Omental fat pad (tissue), 4 donors: Measurements from ENCODE around the gene ATXN7. TPM values are rescaled to one million over a fixed set of nuclear protein-coding genes. Genes with fewer than 3 reads are reported as not detected.

Source experiments
- ATAC-seq: fragments of 150-250 bp; one replicate; pipeline ENCODE4 v1.9.1; 2016; ENCODE audit warnings: mild to moderate bottlenecking, moderate library complexity; ENCODE audit not compliant: low FRiP score
- DNase-seq: peaks from one replicate; pipeline ENCODE4 v3.0.0-alpha.2; 2019; ENCODE audit warnings: low spot score
- total RNA-seq, 4 donors: library from RNA; depleted of rRNA; stranded (reverse); fragments of >200 nt; gene quantifications; one replicate each; pipeline ENCODE4 v1.1.0, GENCODE V29; 2016
- TF ChIP-seq, protein P1 (sequence below), 3 donors: fragments of 450-650 bp; IDR thresholded peaks; one replicate each; pipeline ENCODE4 v1.5.1; 2016 to 2017; ENCODE audit warnings: antibody characterized with exemption in 3 of 3, mild to moderate bottlenecking in 3 of 3, moderate library complexity in 2 of 3

The ATXN7 gene
- total RNA-seq, 4 donors from 2014 or later = 22.5 to 74.5 (median 31.1) TPM

DNA sequence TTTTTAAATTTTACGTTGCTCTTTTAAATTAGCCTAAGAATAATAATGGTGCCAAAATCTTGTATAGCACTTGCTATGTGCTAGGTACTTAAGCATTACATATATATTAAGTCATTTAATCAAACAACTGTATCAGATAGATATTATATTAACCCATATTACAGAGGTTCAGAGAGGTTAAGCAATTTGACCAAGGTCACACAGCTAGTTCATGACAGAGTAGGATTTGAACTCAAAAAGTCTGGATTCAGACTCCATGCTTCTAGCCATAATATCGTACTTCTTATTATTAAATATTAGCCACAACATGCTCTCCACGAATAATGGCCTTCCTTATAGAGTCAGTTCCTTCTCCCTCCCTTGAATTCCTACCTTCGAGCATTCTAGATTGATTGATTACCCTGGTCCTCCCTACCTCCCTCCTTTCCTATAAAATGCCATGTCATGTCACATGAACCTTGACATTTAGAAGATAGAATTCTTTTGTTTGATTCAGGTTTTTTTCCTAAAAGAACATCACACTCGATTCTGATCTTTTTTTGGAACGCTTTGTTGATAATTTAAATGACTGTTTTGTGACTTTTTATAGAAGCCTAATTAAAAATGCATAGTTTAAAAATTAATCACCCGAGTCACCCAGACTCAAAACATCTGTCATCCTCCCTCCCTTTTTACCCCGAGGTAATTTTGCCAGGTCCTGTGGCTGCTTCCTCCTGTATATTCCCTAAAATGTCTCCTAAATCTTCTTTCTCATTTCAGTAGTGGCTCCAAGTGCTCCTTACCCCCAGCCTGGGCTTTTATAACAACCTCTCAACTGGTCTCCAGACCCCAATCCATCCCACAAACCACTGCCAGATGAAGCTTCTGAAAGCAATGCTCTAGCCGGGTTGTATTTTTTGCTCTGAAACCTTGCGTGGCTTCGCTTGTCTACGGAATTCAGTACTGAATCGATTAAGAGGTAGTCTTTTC is 168.2 kb downstream of the ATXN7 start:
- TF ChIP-seq, protein P1, sequence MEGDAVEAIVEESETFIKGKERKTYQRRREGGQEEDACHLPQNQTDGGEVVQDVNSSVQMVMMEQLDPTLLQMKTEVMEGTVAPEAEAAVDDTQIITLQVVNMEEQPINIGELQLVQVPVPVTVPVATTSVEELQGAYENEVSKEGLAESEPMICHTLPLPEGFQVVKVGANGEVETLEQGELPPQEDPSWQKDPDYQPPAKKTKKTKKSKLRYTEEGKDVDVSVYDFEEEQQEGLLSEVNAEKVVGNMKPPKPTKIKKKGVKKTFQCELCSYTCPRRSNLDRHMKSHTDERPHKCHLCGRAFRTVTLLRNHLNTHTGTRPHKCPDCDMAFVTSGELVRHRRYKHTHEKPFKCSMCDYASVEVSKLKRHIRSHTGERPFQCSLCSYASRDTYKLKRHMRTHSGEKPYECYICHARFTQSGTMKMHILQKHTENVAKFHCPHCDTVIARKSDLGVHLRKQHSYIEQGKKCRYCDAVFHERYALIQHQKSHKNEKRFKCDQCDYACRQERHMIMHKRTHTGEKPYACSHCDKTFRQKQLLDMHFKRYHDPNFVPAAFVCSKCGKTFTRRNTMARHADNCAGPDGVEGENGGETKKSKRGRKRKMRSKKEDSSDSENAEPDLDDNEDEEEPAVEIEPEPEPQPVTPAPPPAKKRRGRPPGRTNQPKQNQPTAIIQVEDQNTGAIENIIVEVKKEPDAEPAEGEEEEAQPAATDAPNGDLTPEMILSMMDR (IDR thresholded peaks at IDR 0.05) = no peak
- no peak for DNase-seq
- ATAC-seq = no peak

DNA sequence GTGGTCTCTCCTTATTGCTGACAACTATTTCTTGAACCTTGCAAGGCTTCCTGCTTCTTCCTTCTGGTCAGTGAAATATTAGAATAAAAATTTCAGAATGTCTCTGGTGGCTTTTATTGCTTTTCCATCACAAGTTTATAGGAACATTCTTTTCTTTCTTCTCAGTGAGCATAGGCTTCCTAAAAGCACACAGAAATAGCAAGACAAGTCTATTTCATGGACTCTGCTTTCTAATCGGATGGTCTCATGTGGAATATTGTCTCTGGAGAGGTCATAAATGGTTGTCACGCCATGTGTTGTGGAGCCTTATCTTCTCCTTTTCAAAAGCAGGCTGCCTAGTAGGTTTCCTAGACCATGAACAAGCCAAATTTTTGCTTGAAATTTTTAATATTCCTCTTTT is 169.4 kb downstream of the ATXN7 start:
- ATAC-seq (no peak), DNase-seq (no peak)
- TF ChIP-seq, protein P1 (IDR thresholded peaks at IDR 0.05) = no peak

DNA sequence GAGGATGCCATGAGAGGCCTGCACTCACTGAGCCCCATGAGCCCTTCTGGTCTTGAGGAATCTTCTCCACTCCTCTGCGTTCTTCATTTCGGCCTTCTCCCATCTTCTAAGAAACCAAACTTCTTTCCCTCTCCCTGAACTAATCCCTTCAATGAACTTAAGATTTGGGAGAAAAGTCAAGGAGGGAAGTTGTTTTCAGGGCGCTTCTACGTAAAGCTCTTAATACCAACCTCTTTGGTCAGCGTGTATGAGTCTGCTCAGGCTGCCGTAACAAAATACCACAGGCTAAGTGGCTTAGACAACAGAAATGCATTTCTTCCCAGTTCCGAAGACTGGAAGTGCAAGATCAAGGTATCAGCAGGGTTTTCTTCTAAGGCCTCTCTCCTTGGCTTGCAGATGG is 173.4 kb downstream of the ATXN7 start:
- TF ChIP-seq, protein P1 (IDR thresholded peaks at IDR 0.05) = no peak
- DNase-seq = no peak
- no peak for ATAC-seq

DNA sequence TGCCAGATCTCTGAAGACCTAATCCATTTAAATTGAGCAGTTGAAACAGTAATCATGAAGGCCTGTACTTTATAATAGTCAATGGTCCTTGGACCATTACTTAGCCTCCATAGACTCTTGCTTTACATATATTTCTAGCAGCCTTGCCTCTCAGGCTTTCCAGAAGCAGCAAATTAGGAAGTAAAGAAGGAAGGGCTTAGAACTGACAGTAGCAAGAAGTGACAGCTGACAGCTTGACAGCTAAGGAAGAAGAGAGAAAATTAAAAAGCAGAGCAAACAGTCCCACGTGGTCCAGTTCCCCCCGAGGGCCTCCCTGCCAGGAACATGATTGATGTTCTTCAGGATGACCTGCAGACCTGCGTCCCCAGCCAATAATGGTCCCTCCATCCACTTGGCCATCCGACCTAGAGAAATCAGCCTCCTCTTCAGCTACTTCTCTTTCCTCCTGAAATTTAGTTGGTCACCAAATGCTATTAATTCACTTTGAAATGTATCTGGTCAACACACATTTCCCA is 174.6 kb downstream of the ATXN7 start:
- TF ChIP-seq, protein P1 (IDR thresholded peaks at IDR 0.05) = no peak
- no peak for DNase-seq
- ATAC-seq = no peak

DNA sequence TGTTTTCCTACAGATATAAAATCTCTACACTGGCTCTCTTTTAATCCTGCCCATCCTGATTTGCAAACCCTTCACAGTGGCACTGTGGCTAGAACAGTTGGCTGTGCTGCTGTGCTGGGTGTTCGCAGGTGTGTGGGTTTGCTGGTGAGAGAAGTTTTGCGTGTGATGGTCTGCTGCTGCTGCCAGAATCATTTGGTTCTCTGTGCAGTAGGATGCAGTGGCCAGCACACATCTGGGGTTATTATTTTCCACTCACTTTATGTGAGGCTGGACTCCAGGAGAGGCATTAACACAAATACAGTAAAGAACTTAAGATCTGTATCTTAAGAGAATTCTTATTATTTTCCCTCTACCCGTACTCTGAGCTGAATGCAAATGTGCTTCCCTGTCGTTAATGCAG is 175.7 kb downstream of the ATXN7 start:
- ATAC-seq = no peak
- DNase-seq = no peak
- TF ChIP-seq, protein P1 (IDR thresholded peaks at IDR 0.05) = no peak

DNA sequence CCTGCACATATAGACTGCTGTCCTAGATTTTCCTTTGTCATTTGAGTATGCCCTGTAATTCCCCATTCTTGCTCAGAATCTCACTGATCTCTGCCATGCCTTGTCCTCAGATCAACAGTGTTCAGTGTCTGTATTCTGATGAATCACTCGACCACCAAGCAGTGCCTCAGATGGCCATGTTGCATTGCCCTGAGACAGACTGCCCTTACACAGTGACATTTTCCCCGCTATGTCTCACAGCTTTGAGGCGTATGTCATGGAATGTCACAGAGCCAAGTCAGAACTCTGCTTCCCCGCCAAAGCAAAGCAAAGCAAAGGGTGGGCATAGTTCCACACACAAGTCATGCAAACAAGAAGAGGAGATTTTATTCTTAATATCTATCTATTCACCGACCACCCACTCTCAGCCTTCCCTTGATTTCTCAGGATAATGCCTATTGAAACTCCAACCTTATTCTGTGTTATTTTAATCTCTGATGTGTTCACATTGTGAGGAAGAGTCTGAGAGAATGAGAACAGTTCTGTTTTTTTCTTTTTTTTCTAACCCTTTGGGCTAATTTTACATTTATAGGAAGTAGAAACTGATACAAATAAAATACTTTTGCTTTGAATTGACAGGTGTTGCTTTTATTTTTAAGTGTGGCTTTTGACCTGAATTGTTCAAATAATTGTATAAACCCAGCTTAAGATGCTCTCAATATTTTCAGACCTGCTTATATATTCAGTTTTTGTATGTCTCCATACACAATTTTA is 176.5 kb downstream of the ATXN7 start:
- no peak for ATAC-seq
- DNase-seq = no peak

More for the DNA sequence above, 176.5 kb downstream of the ATXN7 start:
- TF ChIP-seq, protein P1 (IDR thresholded peaks at IDR 0.05) = no peak
